Dermis microvascular lymphatic vessel endothelial cell (primary cell): ENCODE results near the gene RBBP8NL. TPM values are rescaled to one million over a fixed set of nuclear protein-coding genes. Genes with fewer than 3 reads are reported as not detected.

ENCODE experiments used
- DNase-seq, 2 donors: peaks; one replicate each; pipeline versions ENCODE4 v3.0.0 to v3.0.0-alpha.2; 2010; ENCODE audit warnings: low read depth in 2 of 2
- total RNA-seq: library from RNA; depleted of rRNA; stranded (reverse); fragments of >200 nt; gene quantifications from 2 replicates; pipeline ENCODE4 v1.2.1, GENCODE V29; 2014

The RBBP8NL gene, protein sequence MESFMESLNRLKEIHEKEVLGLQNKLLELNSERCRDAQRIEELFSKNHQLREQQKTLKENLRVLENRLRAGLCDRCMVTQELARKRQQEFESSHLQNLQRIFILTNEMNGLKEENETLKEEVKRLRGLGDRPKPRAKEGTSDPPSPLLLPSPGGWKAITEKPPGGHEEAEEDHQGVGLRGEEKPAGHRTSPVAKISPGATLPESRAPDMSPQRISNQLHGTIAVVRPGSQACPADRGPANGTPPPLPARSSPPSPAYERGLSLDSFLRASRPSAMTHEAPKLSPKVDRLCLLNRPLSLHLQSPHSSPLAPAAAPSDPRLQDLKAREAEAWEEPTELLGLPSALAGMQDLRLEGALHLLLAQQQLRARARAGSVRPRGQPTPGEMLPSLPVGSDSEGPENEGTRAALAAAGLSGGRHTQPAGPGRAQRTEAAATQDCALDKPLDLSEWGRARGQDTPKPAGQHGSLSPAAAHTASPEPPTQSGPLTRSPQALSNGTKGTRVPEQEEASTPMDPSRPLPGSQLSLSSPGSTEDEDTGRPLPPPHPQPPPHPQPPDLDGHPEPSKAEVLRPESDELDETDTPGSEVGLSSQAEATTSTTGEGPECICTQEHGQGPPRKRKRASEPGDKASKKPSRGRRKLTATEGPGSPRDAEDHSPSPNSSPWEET
- not detected in 2 replicates for total RNA-seq

DNA sequence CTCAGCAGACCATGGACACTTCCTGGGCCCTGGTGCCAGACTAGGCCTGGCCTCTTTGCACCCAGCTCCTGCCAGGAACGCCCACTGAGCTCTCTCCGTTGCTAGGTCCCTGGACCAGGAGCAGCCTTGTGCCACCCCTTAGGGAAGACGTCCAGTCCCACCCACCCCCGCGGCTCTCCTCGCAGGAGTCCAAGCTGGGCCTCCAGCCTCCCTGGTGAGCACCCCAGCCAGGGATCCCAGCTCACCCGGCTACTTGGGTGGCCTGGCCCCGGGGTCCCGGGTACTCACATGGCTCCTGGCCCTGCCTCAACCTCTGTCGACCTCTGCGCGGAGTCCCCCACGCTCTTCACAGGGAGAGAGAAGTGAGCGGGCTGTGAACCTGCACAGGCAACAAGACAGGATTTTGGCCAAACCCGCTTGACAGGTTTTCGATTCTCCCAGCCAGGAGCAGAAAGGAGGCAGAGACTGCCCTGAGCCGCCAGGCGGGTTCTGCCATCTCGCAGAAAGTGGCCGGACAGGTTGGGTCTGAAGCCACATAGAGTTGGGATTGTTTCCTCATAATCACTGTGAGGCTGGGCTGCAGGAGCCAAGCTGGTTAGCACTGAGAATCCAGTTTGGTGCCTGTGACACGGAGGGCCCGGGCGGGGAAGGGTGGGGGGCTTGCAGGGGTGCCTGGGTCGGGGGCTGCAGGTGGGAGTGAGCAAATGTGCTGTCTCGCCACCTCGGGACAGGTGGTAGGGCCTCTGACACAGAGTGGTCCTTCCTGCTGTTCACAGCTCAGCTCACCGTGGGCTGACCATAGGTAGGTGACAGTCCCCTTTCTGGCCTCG, at the start of gene RBBP8NL:
Gene RBBP8NL, minus strand, starts transcription at position 368 of the 830 bp plus-strand sequence. CDS start 7,892 bp downstream, outside the sequence.
- DNase-seq, result no peak

DNA sequence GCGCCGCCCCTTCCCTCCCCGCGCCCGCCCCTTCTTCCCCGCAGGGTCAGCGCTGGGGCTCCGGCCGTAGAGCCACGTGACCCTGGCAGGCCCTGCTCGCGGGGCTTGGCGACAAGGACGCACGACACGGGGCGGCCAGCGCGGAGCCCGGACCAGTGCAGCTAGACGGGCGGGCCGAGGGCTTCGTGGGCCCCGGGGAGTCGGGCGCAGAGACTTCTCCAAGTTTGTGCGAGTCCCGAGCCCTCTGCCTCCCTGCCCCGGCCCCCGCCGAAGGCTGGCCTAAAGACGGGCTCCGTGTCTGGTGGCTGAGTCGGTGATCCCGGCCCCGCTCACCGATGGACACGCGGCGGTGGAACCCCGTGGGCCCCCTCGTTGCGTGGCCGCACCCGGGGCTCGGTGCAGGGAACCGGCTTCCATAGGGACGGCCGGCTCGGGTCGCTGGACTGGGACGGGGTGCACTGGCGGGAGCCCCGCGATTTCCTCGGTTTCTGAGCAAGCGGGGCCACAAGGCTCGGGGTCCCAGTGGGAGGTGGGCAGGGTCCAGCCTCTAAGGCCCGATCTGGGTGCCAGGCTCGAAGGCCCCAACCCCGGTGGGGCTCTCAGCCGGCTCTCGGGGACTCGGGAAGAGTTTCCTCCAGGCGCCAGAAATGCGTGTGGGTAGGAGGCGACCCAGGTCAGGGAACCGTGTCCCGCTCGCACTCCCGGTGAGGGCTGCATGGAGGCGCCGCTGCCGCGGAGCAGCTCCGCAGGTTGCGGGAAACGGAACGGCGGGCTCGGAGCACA, 48.9 kb upstream of the RBBP8NL start:
- DNase-seq, result no peak

DNA sequence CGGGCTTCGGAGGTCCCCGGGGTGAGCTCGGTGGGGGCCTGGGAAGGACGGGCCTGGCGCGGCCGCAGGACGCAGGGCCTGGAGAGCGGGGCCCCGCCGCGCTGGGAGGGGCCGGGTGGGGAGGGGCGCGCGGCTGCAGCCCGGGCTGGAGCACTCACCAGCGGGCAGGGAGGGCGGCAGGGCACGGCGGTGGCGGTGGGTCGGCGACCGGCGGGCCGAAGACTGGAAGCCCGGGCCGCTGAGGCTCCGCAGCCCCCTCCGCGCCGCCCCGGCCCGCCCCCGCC, 48.4 kb upstream of the RBBP8NL start, which contains the start of gene GATA5:
Gene GATA5, minus strand, starts transcription at position 224 of the 284 bp plus-strand sequence. CDS start 474 bp downstream, outside the sequence.
- DNase-seq, result no peak

DNA sequence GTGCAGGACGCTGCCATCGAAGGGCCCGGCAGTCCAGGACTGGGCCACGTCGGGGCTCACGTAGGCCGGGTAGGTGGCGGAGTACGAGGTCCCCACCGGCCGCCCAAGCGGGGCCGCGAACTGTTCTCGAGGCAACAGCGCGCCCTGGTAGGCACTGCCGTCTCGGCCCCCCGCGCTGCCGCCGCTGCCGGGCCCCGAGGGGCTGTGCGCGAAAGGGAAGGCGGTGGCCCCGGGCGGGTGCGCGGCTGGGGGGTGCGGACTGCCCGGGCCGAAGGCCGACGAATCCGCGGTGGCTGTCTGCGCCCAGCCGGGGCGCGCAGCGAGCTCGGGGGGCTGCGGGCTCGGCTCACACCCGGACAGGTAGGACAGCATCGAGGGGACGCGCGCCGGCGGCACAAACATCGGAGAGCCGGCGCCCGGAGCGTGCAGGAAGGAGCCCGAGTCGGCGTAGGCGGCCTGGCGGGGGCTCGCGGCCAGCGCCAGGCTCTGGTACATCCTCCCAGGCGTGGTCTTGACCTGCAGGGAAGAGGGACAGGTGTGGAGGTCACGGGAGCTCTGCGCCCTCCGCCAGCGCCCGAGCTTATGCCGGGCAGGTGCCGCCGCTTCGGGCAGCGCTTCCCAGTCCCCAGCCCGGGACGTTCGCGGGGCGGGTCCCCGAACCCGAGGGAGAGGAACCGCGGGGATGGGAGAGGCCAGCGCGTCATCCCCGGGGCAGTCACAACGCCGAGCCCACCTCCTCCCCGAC, 47.9 kb upstream of the RBBP8NL start:
- DNase-seq, result no peak

DNA sequence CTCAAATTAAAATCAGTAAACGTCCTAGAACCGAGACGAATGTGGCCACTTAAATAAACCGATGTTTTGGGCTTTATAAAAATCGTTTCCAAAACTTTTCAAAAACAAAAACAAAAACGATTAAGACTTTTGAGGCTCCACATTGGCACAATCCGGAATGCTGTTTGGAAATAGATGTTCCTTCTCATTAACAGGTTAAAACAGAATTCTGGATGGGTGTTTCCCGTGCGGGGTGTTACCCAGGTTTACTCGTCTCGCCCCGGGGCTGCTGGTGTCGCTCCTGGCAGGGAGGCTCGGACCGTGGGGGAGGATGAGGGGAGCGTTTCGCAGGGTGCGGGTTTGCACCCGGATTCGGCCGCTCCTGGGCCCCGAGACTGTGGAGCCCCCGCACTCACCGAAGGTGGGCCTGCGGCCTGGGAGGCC, 47.3 kb upstream of the RBBP8NL start:
- no peak for DNase-seq

DNA sequence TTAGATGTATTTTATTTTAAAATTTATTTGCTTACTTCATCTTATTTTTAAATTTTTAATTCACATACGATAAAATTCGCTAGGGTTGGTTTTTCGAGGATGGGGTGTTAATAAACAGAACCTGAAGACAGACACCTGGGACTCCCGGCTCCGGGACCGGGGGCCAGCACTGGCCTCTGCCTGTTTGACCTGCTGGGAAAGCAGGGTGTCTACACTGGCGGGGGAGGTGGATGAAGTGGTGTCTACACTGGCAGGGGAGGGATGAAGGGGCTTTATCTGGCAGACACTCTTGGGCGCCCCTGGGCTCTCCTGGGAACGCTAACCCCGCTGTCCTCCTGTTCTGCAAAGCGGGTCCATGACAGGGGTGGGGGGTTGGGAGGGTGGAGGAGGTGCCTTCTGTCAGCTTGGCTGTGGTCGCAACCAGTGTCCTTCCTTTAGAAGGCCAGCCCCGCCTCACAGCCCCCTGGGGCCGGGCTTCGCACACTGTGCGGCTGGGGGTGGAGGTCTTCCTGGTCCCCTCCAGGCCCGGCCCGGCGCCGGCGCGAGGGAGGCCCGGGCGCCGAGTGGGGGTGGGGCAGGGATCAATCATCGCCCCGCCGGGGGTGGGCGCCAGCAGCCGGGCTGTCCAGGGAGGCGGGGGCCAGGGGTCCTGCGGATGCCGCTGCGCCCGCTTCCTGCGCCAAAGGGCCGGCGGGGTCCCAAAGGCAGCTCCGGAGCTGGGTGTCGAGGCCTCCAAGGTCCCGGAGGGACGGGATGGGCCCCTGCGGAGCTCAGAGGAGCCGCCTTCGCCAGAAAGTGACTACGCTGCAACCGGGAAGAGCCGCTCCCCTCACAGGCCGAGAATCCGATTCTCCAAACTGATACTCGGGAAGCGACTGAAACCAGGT, 46.6 kb upstream of the RBBP8NL start:
- DNase-seq, result no peak

DNA sequence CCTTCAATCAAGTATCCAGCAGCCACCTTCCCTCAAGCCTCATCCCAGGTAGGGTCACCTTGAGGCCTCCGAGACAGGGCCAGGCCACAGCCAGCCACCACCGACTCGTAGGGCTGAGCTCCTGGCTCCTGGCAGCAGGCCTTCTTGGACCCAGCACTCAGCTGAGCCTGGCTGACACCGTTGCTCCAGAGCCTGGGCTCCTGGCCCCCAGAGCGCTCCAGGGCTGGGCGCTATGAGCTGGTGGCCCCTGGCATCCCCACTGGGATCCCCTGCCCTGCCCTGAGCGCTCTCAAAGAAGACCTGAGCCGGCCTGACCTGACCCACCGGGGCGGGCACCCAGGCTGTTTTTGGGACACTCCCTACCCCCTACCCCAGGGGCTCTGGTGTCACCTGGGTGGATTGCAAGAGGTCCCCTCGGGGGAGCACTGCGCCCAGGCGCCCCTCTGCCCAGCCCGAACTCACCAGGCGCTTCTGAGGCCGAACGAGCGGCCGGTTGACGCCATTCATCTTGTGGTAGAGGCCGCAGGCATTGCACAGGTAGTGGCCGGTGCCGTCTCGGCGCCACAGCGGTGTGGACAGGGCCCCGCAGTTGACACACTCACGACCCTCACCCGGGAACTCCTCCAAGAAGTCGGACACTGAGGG, 45.7 kb upstream of the RBBP8NL start:
- DNase-seq, result no peak

DNA sequence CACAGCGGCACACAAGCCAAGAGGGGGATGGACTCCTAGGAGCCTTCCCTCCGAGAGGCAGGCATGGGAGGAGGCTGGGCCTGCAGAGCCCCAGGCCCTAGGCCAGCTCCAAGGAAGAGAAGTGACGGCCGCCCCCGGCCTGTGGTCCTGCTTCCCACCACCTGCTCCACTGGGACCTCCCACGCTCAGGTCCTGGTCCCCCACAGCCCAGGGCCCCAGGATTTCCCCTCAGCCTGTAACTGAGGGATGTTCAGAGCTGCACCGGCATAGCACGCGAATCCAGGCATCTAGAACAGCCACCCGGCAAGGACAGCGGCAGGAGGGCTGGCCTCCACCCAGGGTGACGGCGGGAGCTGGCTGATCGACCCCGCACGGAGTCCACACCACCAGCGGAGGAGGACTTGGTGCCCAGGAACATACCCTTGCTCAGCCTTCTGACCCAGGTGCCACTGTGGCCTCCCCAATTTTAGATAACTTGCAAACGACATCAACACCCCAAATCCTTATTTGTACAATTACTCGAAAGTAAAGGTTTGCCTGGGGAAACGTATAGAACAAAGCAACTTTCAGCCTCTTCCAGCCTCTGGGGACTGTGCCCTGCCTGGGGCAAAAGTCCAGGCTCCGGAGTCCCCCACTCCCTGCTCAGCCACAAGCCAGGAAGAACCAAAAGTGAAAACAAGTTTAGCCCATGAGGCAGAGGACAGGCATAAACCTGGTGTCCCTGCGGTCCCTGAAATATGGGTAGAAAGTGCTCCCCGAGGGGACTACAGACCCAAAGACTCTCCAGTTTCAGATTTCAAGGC, 45.0 kb upstream of the RBBP8NL start:
- no peak for DNase-seq

DNA sequence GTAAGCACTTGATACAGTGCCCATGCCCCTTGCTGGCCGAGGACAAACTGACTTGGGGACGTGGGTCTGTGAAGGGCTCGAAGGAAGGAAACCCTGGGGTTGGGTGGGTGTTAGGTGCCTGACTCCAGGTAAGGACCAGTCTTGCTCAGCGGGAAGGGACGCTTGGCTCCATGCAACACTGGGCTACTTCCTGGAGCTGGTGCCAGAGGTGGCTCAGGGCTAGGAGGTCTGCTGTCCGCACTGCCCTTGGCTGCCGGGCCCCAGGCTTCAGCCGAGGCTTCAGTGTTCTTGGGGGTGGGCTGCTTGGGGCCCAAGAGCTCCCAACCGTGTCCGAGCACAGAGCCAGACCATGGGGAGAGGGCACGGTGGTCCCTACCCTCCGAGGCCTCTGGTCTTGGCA, 43.1 kb upstream of the RBBP8NL start:
- DNase-seq, result no peak

DNA sequence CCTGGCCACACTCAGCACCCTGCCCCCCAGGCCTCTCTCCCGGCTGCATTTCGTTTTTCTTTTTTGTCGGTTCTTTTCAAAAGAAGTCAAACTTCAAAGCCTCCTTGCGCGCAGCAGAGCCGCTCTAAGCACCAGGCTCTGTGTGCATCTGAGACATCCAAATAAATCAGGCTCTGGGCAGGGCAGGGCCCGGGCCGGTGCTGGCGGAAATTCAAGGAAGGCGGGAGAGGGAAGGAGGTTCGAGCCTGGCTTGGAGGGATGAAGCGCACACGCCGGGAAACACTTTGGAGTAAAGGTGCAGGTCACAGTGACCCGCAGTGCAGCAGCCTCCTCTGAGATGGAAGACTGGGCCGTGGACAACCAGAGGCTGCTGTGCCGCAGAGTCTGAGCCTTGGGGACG, 42.7 kb upstream of the RBBP8NL start:
- DNase-seq, result no peak

DNA sequence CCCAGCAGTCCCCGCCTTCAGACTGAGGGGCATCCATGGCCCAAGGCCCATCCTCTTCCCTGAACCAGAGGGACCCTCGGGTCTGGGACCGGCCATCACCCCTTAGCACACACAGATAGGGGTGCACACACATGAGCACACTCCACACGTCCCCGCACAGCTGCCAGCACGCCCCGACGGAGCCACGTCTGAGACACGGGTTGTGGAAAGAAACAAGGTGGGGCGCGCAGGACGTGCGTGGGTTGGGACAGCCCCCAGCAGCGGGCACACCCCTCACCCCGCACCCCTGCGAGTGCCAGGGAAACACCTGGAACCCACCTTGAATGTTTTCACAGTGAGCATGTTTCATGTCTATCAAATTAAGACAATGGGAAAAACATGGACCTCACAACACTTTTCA, 42.0 kb upstream of the RBBP8NL start:
- DNase-seq, result no peak

DNA sequence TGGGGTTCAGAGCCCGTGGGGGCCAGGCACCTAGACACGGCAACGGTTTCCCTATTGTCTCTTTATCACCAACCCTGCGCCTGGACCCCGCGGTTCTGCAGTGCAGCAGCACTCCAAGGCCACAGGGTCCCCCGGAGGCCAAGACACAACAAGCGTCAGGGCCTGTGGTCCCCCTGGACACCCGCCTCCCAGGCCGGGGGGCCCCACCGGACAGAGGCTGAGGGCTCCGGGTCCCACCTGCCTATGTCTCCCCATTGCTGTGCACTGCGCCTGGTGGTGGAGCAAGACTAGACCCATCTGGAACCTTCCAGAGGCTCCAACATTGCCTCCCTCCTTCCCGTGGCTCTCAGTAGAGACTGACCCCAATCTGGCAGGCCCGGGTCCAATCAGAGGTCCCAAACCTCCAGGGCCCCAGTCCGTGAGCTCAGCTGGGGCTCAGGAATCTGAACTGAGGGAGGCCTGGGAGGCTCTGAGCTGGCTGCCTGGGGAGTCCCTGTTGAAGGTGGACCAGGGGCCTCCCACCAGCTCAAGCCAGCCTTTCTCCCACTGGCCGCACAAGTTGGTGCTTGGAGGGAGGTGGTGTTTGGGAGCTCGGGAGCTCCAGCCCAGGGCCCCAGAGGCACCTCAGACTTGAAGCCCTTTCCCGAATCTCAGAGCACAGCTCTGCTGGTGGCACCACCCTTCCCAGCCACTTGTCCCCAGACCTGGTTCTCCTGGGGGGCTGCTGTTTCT, 39.6 kb upstream of the RBBP8NL start:
- no peak for DNase-seq

DNA sequence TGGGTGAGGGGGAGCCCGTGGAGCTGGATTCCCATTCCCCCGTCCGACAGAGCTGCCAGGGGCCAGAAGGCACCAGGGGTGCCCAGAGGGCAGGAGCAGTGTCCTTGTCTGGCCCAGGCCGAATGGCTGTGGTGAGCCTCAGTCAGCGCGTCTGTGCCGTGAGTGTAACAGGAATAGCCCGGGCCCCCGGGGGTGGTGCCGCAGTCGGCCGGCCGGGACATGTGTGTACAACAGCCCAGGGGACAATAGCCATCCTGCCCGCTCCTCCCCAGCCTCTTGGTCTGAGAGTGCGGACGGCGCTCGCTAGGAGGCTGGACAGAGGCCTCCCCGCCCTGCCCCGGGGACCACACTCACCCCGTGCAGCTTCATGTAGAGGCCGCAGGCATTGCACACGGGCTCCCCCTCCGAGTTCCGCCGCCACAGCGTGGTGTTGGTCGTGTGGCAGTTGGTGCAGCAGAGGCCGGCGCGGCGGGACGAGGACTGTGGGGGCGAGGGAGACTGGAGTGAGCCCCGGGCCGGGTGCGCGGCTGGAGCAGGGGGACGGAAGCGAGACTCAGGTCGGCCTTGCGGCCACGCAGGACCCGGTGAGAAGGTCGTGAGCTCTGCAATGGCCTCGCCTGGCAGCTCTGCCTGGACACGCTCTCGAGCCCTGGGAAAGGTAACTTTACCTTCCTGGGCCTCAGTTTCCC, 38.9 kb upstream of the RBBP8NL start:
- DNase-seq, result no peak

DNA sequence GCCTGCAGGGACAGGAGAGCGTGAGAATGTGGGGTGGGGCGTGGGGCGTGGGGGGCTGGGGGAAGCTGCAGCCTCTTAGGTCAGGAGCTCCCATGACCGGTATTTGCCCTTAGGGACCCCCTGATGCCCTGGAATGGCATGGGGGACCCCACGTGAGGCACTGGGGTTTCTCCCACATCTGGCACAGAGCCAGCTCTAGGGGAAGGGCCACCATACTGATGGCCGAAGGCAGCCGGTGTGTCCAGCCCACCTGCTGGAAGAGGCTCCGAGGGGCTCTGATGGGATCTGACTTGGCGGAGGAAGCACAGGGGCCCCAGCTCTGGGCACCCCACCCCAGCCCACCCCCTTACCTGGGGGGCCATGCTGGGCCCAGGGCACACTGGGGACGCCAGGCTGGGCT, 37.7 kb upstream of the RBBP8NL start:
- no peak for DNase-seq

DNA sequence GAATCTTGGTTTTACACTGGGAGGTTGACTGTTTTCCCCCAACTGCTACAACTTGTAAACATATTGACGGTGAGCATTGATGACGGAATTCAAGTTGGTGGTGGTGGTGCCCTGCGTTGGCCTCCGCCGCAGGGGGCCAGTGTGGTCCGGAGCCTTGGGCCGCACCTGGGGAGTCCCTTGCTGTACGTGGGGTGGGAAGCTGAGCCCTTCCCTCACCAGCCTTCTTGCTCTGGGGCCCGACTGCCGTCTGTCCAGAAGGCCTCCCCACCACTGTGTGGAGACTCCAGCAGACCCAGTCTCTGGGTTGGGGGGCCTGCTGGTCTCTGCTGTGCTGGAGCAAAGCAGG, 37.1 kb upstream of the RBBP8NL start:
- DNase-seq, result no peak

DNA sequence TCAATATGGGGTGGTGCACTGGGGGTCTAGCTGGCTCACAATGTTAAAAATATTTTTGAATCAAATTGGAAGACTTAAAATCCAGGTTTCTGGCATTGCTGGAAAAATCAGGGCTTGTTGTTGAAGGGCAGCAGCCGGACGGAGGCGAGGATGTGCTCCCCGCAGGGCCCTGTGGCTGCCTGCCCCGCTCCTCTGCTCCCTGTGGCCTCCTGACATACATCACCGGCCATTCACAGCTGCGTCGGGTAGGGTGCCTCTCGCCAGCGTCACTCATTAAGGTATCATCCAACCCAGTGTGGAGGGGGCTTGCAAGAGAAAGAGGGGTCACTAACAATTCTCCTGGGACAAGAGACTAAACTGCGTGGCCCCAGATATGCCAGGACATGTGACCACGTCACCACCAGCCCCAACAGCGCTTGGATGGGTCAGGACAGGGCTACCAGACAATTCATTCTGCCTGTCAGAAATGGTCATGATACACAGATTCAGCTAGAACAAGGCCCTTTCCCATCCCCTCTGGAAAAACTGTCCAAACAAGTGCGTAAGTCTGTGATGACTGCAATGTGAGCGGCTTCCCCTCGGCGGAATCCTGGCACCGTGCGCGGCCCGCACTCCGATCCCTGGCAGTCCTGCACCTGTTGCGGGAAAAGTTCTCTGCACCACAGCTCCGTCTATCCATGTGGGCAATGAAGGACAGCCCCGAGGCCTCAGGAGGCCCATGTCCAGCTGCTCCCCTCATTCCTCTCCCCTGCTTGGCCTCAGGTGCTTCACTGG, 36.5 kb upstream of the RBBP8NL start:
- no peak for DNase-seq
